OCI-LY7 (cell line): ENCODE measurements around the gene ABCA3. TPM values are rescaled to one million over a fixed set of nuclear protein-coding genes. Genes with fewer than 3 reads are reported as not detected.
A peak's percentile ranks its signal among the peaks of the same experiment; 100 is the strongest.

Source experiments
- BruUV-seq: library from RNA; stranded (reverse); fragments of 400-500 nt; replicated peaks from 2 replicates; lab custom pipeline; 2021; lab: Mats Ljungman, UMichigan
- CTCF ChIA-PET: fragments of 300-600 bp; sonication (Branson Sonifier 250); formaldehyde crosslinking; loops from one replicate; lab custom pipeline; 2022; ENCODE audit warnings: antibody characterized with exemption; ENCODE audit not compliant: unreplicated experiment; lab: Charles Lee
- POLR2A ChIA-PET: fragments of 300-600 bp; sonication (Branson Sonifier 250); formaldehyde crosslinking; loops from one replicate; lab custom pipeline; 2022; ENCODE audit warnings: antibody characterized with exemption; lab: Charles Lee
- DNase-seq: peaks from one replicate; pipeline ENCODE4 v3.0.0-alpha.2; 2015; ENCODE audit warnings: low spot score
- H2AFZ ChIP-seq: fragments of 200-600 bp; sonication (generic), shearing (Covaris generic); 2 replicates; pipeline ENCODE4 v1.6.1; 2014; ENCODE audit warnings: mild to moderate bottlenecking, antibody characterized with exemption, low read length, moderate library complexity
- H3K27ac ChIP-seq: fragments of 200-600 bp; sonication (generic); 2 replicates; pipeline ENCODE4 v1.5.1; 2014; ENCODE audit warnings: mixed run types, low read depth, mild to moderate bottlenecking, moderate library complexity, low read length, inconsistent platforms; ENCODE audit not compliant: poor library complexity, severe bottlenecking
- H3K36me3 ChIP-seq: fragments of 200-600 bp; sonication (generic); 2 replicates; pipeline ENCODE4 v1.6.1; 2014; ENCODE audit warnings: mild to moderate bottlenecking, antibody characterized with exemption, low read length, moderate library complexity, mixed read lengths; ENCODE audit not compliant: insufficient read depth
- H3K4me1 ChIP-seq: fragments of 200-600 bp; sonication (generic); 2 replicates; pipeline ENCODE4 v1.5.1; 2014; ENCODE audit warnings: mild to moderate bottlenecking, low read length; ENCODE audit not compliant: insufficient read depth, poor library complexity, severe bottlenecking
- H3K4me2 ChIP-seq: fragments of 200-600 bp; sonication (generic); 2 replicates; pipeline ENCODE4 v1.6.1; 2014; ENCODE audit warnings: mild to moderate bottlenecking, low read length
- H3K4me3 ChIP-seq: fragments of 200-600 bp; sonication (generic); 2 replicates; pipeline ENCODE4 v1.5.1; 2014; ENCODE audit warnings: mild to moderate bottlenecking, low read depth, low read length; ENCODE audit not compliant: poor library complexity, severe bottlenecking
- H3K79me2 ChIP-seq: fragments of 200-600 bp; sonication (generic); 2 replicates; pipeline ENCODE4 v1.6.1; 2016; ENCODE audit warnings: low read depth, mild to moderate bottlenecking, low read length, moderate library complexity, mixed read lengths; ENCODE audit not compliant: insufficient read depth
- H3K9me2 ChIP-seq: fragments of 200-600 bp; sonication (generic); 2 replicates; pipeline ENCODE4 v1.6.1; 2016; ENCODE audit warnings: mild to moderate bottlenecking, low read length, mixed read lengths; ENCODE audit not compliant: insufficient read depth
- H3K9me3 ChIP-seq: fragments of 200-600 bp; sonication (generic); 2 replicates; pipeline ENCODE4 v1.6.1; 2014; ENCODE audit warnings: mild to moderate bottlenecking, mixed run types, low read length, mixed read lengths
- H4K20me1 ChIP-seq: fragments of 200-600 bp; sonication (generic); 2 replicates; pipeline ENCODE4 v1.6.1; 2014; ENCODE audit warnings: mild to moderate bottlenecking, antibody characterized with exemption, low read length, moderate library complexity, mixed read lengths; ENCODE audit not compliant: insufficient read depth
- CTCF ChIP-seq: fragments of 200-600 bp; sonication (generic); conservative IDR thresholded peaks from 2 replicates; pipeline ENCODE4 v1.5.1; 2014; ENCODE audit warnings: mild to moderate bottlenecking, antibody characterized with exemption, low read length, moderate library complexity, mixed read lengths
- EZH2phosphoT487 ChIP-seq: fragments of 200-600 bp; sonication (generic); IDR thresholded peaks from 2 replicates; pipeline ENCODE4 v1.6.1; 2018; ENCODE audit warnings: low read depth, borderline replicate concordance, mild to moderate bottlenecking, mixed run types, antibody characterized with exemption, low read length, moderate library complexity, mixed read lengths
- intact Hi-C: fragments of 100-400 bp; cut with micrococcal nuclease; formaldehyde crosslinking; loops from one replicate; pipeline ENCODE4 v1.10.0; 2022; ENCODE audit not compliant: unreplicated experiment
- total RNA-seq, 2 experiments: library from RNA; depleted of rRNA in 1 of 2; stranded (reverse); fragments of >200 nt in 1 of 2; shearing (Covaris generic) in 1 of 2; gene quantifications; 2 replicates each; pipeline ENCODE4 v1.2.3, GENCODE V29; 2014 to 2022

ABCA3 gene
- total RNA-seq, 2 experiments from 2014 or later = 0.23 TPM; not detected in 1

GRCh38 chr16:2251296-2252111 is 89.0 kb downstream of the ABCA3 start, which contains the start of gene ECI1:
Gene ECI1, minus strand, starts transcription at chr16:2251587. Its CDS starts 21 bp downstream, at chr16:2251566.
- intact Hi-C loops = loop anchor here (1.0 kb wide), 1 partner anchor 28 kb away; the partner anchor contains the start of gene E4F1
- Histone ChIP-seq H3K9me3 (no peaks in the 10 kb centered on the region), H3K4me3 (peak within 1 kb of the TSS; percentile 76), H3K79me2 (peaks cover 20% of the 10 kb centered on the region), H3K4me2 (peak within 1 kb of the TSS; percentile 87), H3K36me3 (peaks cover 67% of the 10 kb centered on the region), H4K20me1 (no peaks in the 10 kb centered on the region), H2AFZ (peak within 1 kb of the TSS; percentile 18; the same call in 1 of the 2 replicates), H3K9me2 (no peaks in the 10 kb centered on the region), H3K4me1 (peaks cover 17% of the 10 kb centered on the region), H3K27ac (peak within 1 kb of the TSS; percentile 68)
- DNase-seq = peak; percentile 95
- TF ChIP-seq EZH2phosphoT487 (no peak), CTCF (peak; percentile 73)
- no TSS peak for BruUV-seq
- POLR2A ChIA-PET = interaction anchor here (0.6 to 1.7 kb wide), 4 partner anchors 11 to 169 kb away, joined by 3 to 6 read pairs (median 3); no protein-coding TSS in a partner anchor
- CTCF ChIA-PET = no interaction called here

- intact Hi-C loops = loop anchor here (1.0 kb wide), 1 partner anchor 27 kb away; the partner anchor contains the start of gene E4F1
- Histone ChIP-seq H3K9me3 (no peaks in the 10 kb centered on the region), H4K20me1 (no peaks in the 10 kb centered on the region), H2AFZ (peak overlapping the region; percentile 18; the same call in 1 of the 2 replicates), H3K9me2 (no peaks in the 10 kb centered on the region), H3K4me1 (peaks cover 17% of the 10 kb centered on the region), H3K36me3 (peaks cover 67% of the 10 kb centered on the region), H3K4me2 (peak overlapping the region; percentile 87), H3K27ac (peak overlapping the region; percentile 68), H3K79me2 (peaks cover 20% of the 10 kb centered on the region), H3K4me3 (peak overlapping the region; percentile 76)
- BruUV-seq = TSS peak; percentile 59
- DNase-seq = no peak
- POLR2A ChIA-PET = interaction anchor here (0.6 to 1.4 kb wide), 2 partner anchors 10 to 168 kb away, joined by 3 read pairs; no protein-coding TSS in a partner anchor
- TF ChIP-seq CTCF = no peak
- no peak for TF ChIP-seq EZH2phosphoT487
- CTCF ChIA-PET = no interaction called here
Measured at GRCh38 chr16:2250652-2251295, 89.8 kb downstream of the ABCA3 start.
